ENCODE results near the gene C1orf122. TPM values are rescaled to one million over a fixed set of nuclear protein-coding genes. Genes with fewer than 3 reads are reported as not detected.

C1orf122 gene
- total and polyA plus RNA-seq, 2 of the 13 experiments (the other 11 are each of a cell fraction or from before 2014, with no cell fraction given) = 18.7 to 40.6 TPM

GRCh38 chr1:37764414-37764825 lies 43.2 kb upstream of the C1orf122 start (continued):
- TF ChIP-seq, protein P1, sequence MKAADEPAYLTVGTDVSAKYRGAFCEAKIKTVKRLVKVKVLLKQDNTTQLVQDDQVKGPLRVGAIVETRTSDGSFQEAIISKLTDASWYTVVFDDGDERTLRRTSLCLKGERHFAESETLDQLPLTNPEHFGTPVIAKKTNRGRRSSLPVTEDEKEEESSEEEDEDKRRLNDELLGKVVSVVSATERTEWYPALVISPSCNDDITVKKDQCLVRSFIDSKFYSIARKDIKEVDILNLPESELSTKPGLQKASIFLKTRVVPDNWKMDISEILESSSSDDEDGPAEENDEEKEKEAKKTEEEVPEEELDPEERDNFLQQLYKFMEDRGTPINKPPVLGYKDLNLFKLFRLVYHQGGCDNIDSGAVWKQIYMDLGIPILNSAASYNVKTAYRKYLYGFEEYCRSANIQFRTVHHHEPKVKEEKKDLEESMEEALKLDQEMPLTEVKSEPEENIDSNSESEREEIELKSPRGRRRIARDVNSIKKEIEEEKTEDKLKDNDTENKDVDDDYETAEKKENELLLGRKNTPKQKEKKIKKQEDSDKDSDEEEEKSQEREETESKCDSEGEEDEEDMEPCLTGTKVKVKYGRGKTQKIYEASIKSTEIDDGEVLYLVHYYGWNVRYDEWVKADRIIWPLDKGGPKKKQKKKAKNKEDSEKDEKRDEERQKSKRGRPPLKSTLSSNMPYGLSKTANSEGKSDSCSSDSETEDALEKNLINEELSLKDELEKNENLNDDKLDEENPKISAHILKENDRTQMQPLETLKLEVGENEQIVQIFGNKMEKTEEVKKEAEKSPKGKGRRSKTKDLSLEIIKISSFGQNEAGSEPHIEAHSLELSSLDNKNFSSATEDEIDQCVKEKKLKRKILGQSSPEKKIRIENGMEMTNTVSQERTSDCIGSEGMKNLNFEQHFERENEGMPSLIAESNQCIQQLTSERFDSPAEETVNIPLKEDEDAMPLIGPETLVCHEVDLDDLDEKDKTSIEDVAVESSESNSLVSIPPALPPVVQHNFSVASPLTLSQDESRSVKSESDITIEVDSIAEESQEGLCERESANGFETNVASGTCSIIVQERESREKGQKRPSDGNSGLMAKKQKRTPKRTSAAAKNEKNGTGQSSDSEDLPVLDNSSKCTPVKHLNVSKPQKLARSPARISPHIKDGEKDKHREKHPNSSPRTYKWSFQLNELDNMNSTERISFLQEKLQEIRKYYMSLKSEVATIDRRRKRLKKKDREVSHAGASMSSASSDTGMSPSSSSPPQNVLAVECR (CRISPR knock-in tag; IDR thresholded peaks at IDR 0.05; ENCODE audit: borderline replicate concordance) = peak; percentile 90
- TF ChIP-seq, protein P2, sequence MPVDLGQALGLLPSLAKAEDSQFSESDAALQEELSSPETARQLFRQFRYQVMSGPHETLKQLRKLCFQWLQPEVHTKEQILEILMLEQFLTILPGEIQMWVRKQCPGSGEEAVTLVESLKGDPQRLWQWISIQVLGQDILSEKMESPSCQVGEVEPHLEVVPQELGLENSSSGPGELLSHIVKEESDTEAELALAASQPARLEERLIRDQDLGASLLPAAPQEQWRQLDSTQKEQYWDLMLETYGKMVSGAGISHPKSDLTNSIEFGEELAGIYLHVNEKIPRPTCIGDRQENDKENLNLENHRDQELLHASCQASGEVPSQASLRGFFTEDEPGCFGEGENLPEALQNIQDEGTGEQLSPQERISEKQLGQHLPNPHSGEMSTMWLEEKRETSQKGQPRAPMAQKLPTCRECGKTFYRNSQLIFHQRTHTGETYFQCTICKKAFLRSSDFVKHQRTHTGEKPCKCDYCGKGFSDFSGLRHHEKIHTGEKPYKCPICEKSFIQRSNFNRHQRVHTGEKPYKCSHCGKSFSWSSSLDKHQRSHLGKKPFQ (CRISPR knock-in tag; IDR thresholded peaks at IDR 0.05; ENCODE audit: insufficient replicate concordance) = peak; percentile 96
- TF ChIP-seq NFE2L2 (IDR thresholded peaks at IDR 0.05; ENCODE audit: low read length) (no peak), TBL1XR1 (IDR thresholded peaks at IDR 0.05; ENCODE audit: borderline replicate concordance, low read length, partially characterized antibody) (no peak), REL (CRISPR knock-in tag; conservative IDR thresholded peaks at IDR 0.05) (peak; percentile 92; the same call in 1 of the 2 replicates), KDM6A (CRISPR knock-in tag; IDR thresholded peaks at IDR 0.05; ENCODE audit: low read depth) (peak; percentile 69), ZNF614 (CRISPR knock-in tag; IDR thresholded peaks at IDR 0.05; ENCODE audit: borderline replicate concordance) (peak; percentile 98), AGO1 (IDR thresholded peaks at IDR 0.05; ENCODE audit: low read depth, low read length, poor library complexity, severe bottlenecking) (no peak), ZNF496 (CRISPR knock-in tag; IDR thresholded peaks at IDR 0.05; ENCODE audit: insufficient replicate concordance) (peak; percentile 32), ZNF263 (CRISPR knock-in tag; IDR thresholded peaks at IDR 0.05) (peak; percentile 92), ZNF720 (CRISPR knock-in tag; IDR thresholded peaks at IDR 0.05) (peak; percentile 99), ATM (IDR thresholded peaks at IDR 0.05; ENCODE audit: borderline replicate concordance) (no peak), ZNF205 (CRISPR knock-in tag; IDR thresholded peaks at IDR 0.05) (peak; percentile 97), NONO (IDR thresholded peaks at IDR 0.05) (no peak), NONO (CRISPR knock-in tag; conservative IDR thresholded peaks at IDR 0.05) (no peak), ZNF235 (CRISPR knock-in tag; IDR thresholded peaks at IDR 0.05; ENCODE audit: borderline replicate concordance) (peak; percentile 100), DR1 (CRISPR knock-in tag; IDR thresholded peaks at IDR 0.05) (peak; percentile 53; the same call in 1 of the 2 replicates), ZBTB7B (CRISPR knock-in tag; IDR thresholded peaks at IDR 0.05) (peak; percentile 99), ZNF44 (CRISPR knock-in tag; IDR thresholded peaks at IDR 0.05) (peak; percentile 99; the same call in 1 of the 2 replicates), ZNF672 (CRISPR knock-in tag; IDR thresholded peaks at IDR 0.05) (peak; percentile 81; the same call in 1 of the 2 replicates), MAF1 (CRISPR knock-in tag; IDR thresholded peaks at IDR 0.05; ENCODE audit: borderline replicate concordance) (peak; percentile 99)
- TF ChIP-seq, protein P3, sequence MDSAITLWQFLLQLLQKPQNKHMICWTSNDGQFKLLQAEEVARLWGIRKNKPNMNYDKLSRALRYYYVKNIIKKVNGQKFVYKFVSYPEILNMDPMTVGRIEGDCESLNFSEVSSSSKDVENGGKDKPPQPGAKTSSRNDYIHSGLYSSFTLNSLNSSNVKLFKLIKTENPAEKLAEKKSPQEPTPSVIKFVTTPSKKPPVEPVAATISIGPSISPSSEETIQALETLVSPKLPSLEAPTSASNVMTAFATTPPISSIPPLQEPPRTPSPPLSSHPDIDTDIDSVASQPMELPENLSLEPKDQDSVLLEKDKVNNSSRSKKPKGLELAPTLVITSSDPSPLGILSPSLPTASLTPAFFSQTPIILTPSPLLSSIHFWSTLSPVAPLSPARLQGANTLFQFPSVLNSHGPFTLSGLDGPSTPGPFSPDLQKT (CRISPR knock-in tag; IDR thresholded peaks at IDR 0.05; ENCODE audit: borderline replicate concordance) = peak; percentile 98; the same call in 1 of the 2 replicates
- TF ChIP-seq, protein P4, sequence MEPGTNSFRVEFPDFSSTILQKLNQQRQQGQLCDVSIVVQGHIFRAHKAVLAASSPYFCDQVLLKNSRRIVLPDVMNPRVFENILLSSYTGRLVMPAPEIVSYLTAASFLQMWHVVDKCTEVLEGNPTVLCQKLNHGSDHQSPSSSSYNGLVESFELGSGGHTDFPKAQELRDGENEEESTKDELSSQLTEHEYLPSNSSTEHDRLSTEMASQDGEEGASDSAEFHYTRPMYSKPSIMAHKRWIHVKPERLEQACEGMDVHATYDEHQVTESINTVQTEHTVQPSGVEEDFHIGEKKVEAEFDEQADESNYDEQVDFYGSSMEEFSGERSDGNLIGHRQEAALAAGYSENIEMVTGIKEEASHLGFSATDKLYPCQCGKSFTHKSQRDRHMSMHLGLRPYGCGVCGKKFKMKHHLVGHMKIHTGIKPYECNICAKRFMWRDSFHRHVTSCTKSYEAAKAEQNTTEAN (CRISPR knock-in tag; conservative IDR thresholded peaks at IDR 0.05) = peak; percentile 98
